Measurements from ENCODE around the gene TMEM115. TPM values are rescaled to one million over a fixed set of nuclear protein-coding genes. Genes with fewer than 3 reads are reported as not detected.

Gene TMEM115
- total and polyA plus RNA-seq, 2 of the 13 experiments (the other 11 are each of a cell fraction or from before 2014, with no cell fraction given), result 22.1 to 30.7 TPM

DNA sequence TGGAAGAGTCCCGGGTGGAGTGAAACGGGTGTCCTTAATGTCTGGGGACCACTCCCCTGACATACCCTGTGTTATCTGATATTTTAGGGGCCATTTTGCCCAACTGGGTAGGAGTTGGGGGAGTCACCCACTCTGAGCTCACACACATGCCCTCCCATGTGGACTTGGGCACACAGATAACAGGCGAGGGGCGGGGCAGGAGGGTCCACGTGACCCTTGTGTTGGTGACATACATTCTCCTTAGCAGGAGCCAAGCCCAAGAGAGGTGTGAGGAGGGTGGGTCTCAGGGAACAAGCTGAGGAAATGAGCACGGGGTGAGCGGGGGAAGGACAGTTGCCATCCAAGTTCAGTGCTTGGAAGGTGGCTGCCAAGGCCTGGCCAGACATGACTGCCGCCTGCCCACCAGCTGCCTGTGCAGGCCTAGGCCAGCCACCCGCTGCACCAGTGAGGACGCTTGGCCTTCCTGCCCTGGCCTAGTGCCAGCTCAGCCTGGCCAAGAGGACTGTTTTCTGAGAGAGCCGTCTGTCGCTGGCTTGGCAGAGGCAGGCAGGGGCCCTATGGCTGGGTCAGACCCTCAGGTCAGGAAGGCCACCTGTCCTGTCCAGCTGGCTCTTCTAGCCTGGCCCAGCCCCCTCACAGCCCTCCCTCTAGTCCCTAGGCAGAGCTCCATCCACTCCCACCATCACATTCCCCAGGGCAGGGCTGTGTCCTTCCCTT lies 31.3 kb upstream of the TMEM115 start:
- H3K27me3 ChIP-seq (ENCODE audit: control insufficient read depth in 1 of 2, insufficient read depth in 2 of 2, low read length in 2 of 2), result peaks cover 8 to 78% of the 10 kb centered on the region in 2 experiments
- H4K20me1 ChIP-seq (ENCODE audit: insufficient read depth, low read length), result no peaks in the 10 kb centered on the region
- no peaks in the 10 kb centered on the region for H3K79me2 ChIP-seq (ENCODE audit: insufficient read depth, low read length)
- H3K36me3 ChIP-seq (replicated peaks in 1 of 2; ENCODE audit: control insufficient read depth in 1 of 2, insufficient read depth in 2 of 2, low read length in 2 of 2), result no peaks in the 10 kb centered on the region
- DNase-seq (ENCODE audit: low spot score) (no peak), ATAC-seq (peak; percentile 6; the same call in 1 of the 3 replicates), FAIRE-seq (no peak)
- H3K4me2 ChIP-seq (ENCODE audit: low read depth, low read length), result no peak overlapping the region
- intact Hi-C loops (cut with micrococcal nuclease; ENCODE audit: unreplicated experiment) (no loop called here), in situ Hi-C loops (cut with HindIII; ENCODE audit: extremely low pct_ligation_motif_present, low pct_unique_long_range_greater_than_20kb) (no loop called here)
- H3K4me1 ChIP-seq (ENCODE audit: insufficient read depth, low read length), result peaks cover 17% of the 10 kb centered on the region
- TF ChIP-seq, protein P1, sequence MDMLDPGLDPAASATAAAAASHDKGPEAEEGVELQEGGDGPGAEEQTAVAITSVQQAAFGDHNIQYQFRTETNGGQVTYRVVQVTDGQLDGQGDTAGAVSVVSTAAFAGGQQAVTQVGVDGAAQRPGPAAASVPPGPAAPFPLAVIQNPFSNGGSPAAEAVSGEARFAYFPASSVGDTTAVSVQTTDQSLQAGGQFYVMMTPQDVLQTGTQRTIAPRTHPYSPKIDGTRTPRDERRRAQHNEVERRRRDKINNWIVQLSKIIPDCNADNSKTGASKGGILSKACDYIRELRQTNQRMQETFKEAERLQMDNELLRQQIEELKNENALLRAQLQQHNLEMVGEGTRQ (IDR thresholded peaks at IDR 0.05; ENCODE audit: low read depth, low read length), result no peak
- TF ChIP-seq, protein P1 (CRISPR knock-in tag; IDR thresholded peaks at IDR 0.05; ENCODE audit: borderline replicate concordance), result peak; percentile 19; the same call in 1 of the 2 replicates
- TF ChIP-seq ZNF788 (CRISPR knock-in tag; IDR thresholded peaks at IDR 0.05; ENCODE audit: borderline replicate concordance) (0 out of 2 replicates have a peak, but pooled peaks have one; percentile 22), ZNF496 (CRISPR knock-in tag; IDR thresholded peaks at IDR 0.05; ENCODE audit: insufficient replicate concordance) (no peak), ZNF841 (CRISPR knock-in tag; IDR thresholded peaks at IDR 0.05; ENCODE audit: borderline replicate concordance) (no peak), FOXP1 (IDR thresholded peaks at IDR 0.05) (no peak), FOXP1 (CRISPR knock-in tag; IDR thresholded peaks at IDR 0.05) (no peak), MTF1 (CRISPR knock-in tag; IDR thresholded peaks at IDR 0.05) (no peak)
- TF ChIP-seq, protein P2, sequence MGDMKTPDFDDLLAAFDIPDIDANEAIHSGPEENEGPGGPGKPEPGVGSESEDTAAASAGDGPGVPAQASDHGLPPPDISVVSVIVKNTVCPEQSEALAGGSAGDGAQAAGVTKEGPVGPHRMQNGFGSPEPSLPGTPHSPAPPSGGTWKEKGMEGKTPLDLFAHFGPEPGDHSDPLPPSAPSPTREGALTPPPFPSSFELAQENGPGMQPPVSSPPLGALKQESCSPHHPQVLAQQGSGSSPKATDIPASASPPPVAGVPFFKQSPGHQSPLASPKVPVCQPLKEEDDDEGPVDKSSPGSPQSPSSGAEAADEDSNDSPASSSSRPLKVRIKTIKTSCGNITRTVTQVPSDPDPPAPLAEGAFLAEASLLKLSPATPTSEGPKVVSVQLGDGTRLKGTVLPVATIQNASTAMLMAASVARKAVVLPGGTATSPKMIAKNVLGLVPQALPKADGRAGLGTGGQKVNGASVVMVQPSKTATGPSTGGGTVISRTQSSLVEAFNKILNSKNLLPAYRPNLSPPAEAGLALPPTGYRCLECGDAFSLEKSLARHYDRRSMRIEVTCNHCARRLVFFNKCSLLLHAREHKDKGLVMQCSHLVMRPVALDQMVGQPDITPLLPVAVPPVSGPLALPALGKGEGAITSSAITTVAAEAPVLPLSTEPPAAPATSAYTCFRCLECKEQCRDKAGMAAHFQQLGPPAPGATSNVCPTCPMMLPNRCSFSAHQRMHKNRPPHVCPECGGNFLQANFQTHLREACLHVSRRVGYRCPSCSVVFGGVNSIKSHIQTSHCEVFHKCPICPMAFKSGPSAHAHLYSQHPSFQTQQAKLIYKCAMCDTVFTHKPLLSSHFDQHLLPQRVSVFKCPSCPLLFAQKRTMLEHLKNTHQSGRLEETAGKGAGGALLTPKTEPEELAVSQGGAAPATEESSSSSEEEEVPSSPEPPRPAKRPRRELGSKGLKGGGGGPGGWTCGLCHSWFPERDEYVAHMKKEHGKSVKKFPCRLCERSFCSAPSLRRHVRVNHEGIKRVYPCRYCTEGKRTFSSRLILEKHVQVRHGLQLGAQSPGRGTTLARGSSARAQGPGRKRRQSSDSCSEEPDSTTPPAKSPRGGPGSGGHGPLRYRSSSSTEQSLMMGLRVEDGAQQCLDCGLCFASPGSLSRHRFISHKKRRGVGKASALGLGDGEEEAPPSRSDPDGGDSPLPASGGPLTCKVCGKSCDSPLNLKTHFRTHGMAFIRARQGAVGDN (CRISPR knock-in tag; IDR thresholded peaks at IDR 0.05), result peak; percentile 17; the same call in 1 of the 2 replicates
- BruUV-seq (replicated peaks), result no TSS peak
- no peak overlapping the region for H2AFZ ChIP-seq (ENCODE audit: low read length)
- ChIA-PET POLR2A (no interaction called here), CTCF (ENCODE audit: low intra/inter-chr PET ratio, low total read pairs) (no interaction called here)
- H3K4me3 ChIP-seq (replicated peaks in 1 of 3; ENCODE audit: insufficient read depth in 1 of 3, low read depth in 2 of 3, low read length in 3 of 3), result no peak overlapping the region
- no peak overlapping the region for H3K27ac ChIP-seq (ENCODE audit: extremely low read length, insufficient read depth, low read length)
- WGBS (ENCODE audit: low lambda C conversion rate), result 26% methylated on average over 7 of the region's 12 CpGs
- no peak overlapping the region for H3K9ac ChIP-seq (ENCODE audit: insufficient read depth, low read depth, low read length)
- no peaks in the 10 kb centered on the region for H3K9me3 ChIP-seq (ENCODE audit: low read length)

Measured in HepG2 (cell line).